ENCODE results near the gene ERMP1. TPM values are rescaled to one million over a fixed set of nuclear protein-coding genes. Genes with fewer than 3 reads are reported as not detected.
"Not testable (repeated sequence)": the region's sequence is repeated elsewhere in the genome, so short reads cannot be mapped to it uniquely, and the experiment has no call there.

The ERMP1 gene
- polyA plus RNA-seq, 3 donors: 2.5 to 3.7 (median 3.6) TPM

GRCh38 chr9:5779705-5780218, 53.2 kb downstream of the ERMP1 start:
- H3K27me3 ChIP-seq (ENCODE audit: control insufficient read depth in 2 of 2, insufficient read depth in 2 of 2, low read length in 2 of 2); H3K27ac ChIP-seq (ENCODE audit: low read depth in 1 of 2, low read length in 2 of 2); intact Hi-C loops (cut with micrococcal nuclease); H3K4me3 Mint-ChIP-seq; H3K9ac ChIP-seq (ENCODE audit: insufficient read depth, low read length, poor library complexity, severe bottlenecking); H3K4me2 ChIP-seq (replicated peaks; ENCODE audit: extremely low read depth, low read length, poor library complexity, severe bottlenecking); H3K27me3 Mint-ChIP-seq (ENCODE audit: low read depth in 3 of 3); H3K4me3 ChIP-seq (replicated peaks in 1 of 3; ENCODE audit: low read depth in 2 of 3, low read length in 3 of 3); H4K20me1 ChIP-seq (ENCODE audit: insufficient read depth, low read length); H3K4me1 Mint-ChIP-seq; H2AFZ ChIP-seq (ENCODE audit: insufficient read depth, low read depth, low read length, poor library complexity, severe bottlenecking); H3K27ac Mint-ChIP-seq; DNase-seq; H3K79me2 ChIP-seq (ENCODE audit: insufficient read depth, low read length); H3K4me1 ChIP-seq (ENCODE audit: control insufficient read depth in 1 of 2, insufficient read depth in 2 of 2, low read length in 2 of 2): not testable (repeated sequence)
- H3K36me3 ChIP-seq (replicated peaks in 1 of 2; ENCODE audit: control insufficient read depth in 1 of 2, insufficient read depth in 2 of 2, low read length in 2 of 2): peaks cover 54 to 82% of the 10 kb centered on the region in 2 donors
- WGBS (ENCODE audit: insufficient coverage): 100% methylated on average over 3 of the region's 4 CpGs
- Mint-ChIP-seq H3K36me3 (peaks cover 74 to 75% of the 10 kb centered on the region in 2 donors), H3K9me3 (peaks cover 25 to 44% (median 37%) of the 10 kb centered on the region in 7 donors)
- peaks cover 19% of the 10 kb centered on the region in 2 donors for H3K9me3 ChIP-seq (replicated peaks in 1 of 2; ENCODE audit: control insufficient read depth in 1 of 2, insufficient read depth in 1 of 2, low read length in 2 of 2)

- H3K9me3 Mint-ChIP-seq: peaks cover 25 to 44% (median 37%) of the 10 kb centered on the region in 7 donors
Observed at GRCh38 chr9:5778805-5779204, 54.1 kb downstream of the ERMP1 start.

More at GRCh38 chr9:5778805-5779204, 54.1 kb downstream of the ERMP1 start:
- Mint-ChIP-seq H3K27me3 (ENCODE audit: low read depth in 3 of 3) (no peaks in the 10 kb centered on the region), H3K27ac (no peak overlapping the region), H3K4me1 (no peaks in the 10 kb centered on the region), H3K36me3 (peaks cover 81 to 83% of the 10 kb centered on the region in 2 donors), H3K4me3 (no peak overlapping the region)
- Histone ChIP-seq H3K4me1 (ENCODE audit: control insufficient read depth in 1 of 2, insufficient read depth in 2 of 2, low read length in 2 of 2) (no peaks in the 10 kb centered on the region), H3K9me3 (replicated peaks in 1 of 2; ENCODE audit: control insufficient read depth in 1 of 2, insufficient read depth in 1 of 2, low read length in 2 of 2) (peaks cover 19% of the 10 kb centered on the region in 2 donors), H3K9ac (ENCODE audit: insufficient read depth, low read length, poor library complexity, severe bottlenecking) (no peak overlapping the region), H3K4me2 (replicated peaks; ENCODE audit: extremely low read depth, low read length, poor library complexity, severe bottlenecking) (no peak overlapping the region), H3K4me3 (replicated peaks in 1 of 3; ENCODE audit: low read depth in 2 of 3, low read length in 3 of 3) (peak overlapping the region in 1 of 3 experiments; percentile 19), H4K20me1 (ENCODE audit: insufficient read depth, low read length) (no peaks in the 10 kb centered on the region), H3K36me3 (replicated peaks in 1 of 2; ENCODE audit: control insufficient read depth in 1 of 2, insufficient read depth in 2 of 2, low read length in 2 of 2) (peaks cover 63 to 83% of the 10 kb centered on the region in 2 donors), H2AFZ (ENCODE audit: insufficient read depth, low read depth, low read length, poor library complexity, severe bottlenecking) (no peak overlapping the region), H3K27me3 (ENCODE audit: control insufficient read depth in 2 of 2, insufficient read depth in 2 of 2, low read length in 2 of 2) (no peaks in the 10 kb centered on the region), H3K27ac (ENCODE audit: low read depth in 1 of 2, low read length in 2 of 2) (no peak overlapping the region), H3K79me2 (ENCODE audit: insufficient read depth, low read length) (no peaks in the 10 kb centered on the region)
- TF ChIP-seq CTCF (IDR thresholded peaks at IDR 0.05): no peak
- no CpG with 5 or more reads among the region's 1 CpG for WGBS (ENCODE audit: insufficient coverage)
- intact Hi-C loops (cut with micrococcal nuclease): no loop called here
- no peak for DNase-seq

All from CD14-positive monocyte (primary cell).